ENCODE data around the gene NUP210L.

GRCh38 chr1:154186852-154187501 is 32.1 kb upstream of the NUP210L start:
- TF ChIP-seq CTCF (IDR thresholded peaks at IDR 0.05 in 4 of 5, conservative IDR thresholded peaks at IDR 0.05 in 1 of 5), result no peak
- TF ChIP-seq POLR2A (IDR thresholded peaks at IDR 0.05), result no peak
